GM18951 (cell line): ENCODE data around the gene LRRC2.

Experiments used
- POLR2A ChIP-seq: IDR thresholded peaks from 4 replicates; pipeline ENCODE4 v1.6.1; 2011; ENCODE audit warnings: mild to moderate bottlenecking; ENCODE audit not compliant: insufficient read length, insufficient read depth; ENCODE audit errors: extremely low read depth
- in situ Hi-C: fragments of 300-500 bp; cut with MboI; formaldehyde crosslinking; loops from one replicate; pipeline ENCODE4 v1.12.0; 2022; ENCODE audit warnings: low sequenced_read_pairs, mixed read lengths, inconsistent platforms; ENCODE audit not compliant: unreplicated experiment

LRRC2 gene

GRCh38 chr3:46469680-46470357, 96.3 kb downstream of the LRRC2 start:
- no peak for TF ChIP-seq POLR2A
- in situ Hi-C loops, result no loop called here

DNA sequence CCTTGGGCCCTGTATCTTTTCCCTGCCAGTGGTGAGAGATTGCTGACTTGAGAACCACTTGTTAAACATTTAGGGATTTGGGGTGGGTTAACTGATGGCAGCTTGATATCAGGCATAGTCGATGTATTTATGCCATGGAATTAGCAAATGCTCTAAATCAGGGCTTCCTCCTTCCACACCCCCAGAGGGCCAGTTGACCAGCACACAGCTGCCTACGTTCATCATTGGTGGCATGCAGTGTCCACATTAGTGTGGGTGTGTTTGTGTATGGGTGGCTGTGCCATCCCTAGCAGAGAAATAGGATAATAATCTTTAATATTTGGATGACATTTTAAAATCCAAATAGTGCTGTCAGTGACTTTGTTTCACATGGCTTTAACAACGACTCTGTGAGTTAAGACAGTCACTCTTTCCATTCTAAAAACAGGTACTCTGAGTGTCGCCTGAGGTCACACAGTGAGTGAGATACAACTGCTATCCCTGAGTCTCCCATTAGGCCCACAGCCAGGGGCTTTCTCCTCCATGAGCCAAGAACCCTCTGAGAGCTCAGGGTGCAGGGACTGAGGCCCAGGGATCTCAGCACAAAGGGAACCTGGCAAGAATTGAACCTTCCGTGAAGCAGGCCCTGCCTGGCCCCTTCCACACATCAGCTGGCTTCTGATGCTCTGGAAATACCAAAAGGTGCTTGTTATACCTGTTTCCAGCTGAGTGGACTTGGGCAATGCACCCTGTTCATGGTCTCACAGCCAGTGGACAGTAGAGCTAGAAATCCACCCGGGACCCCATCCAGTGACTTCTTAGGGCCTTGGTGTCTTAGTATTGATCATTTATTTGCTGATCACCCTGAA, 97.1 kb downstream of the LRRC2 start:
- no peak for TF ChIP-seq POLR2A
- in situ Hi-C loops, result no loop called here

- in situ Hi-C loops, result no loop called here
- TF ChIP-seq POLR2A, result no peak
These were observed 98.5 kb downstream of the LRRC2 start for GRCh38 chr3:46467562-46467961.

- TF ChIP-seq POLR2A, result no peak
- in situ Hi-C loops, result no loop called here
These were observed 99.2 kb downstream of the LRRC2 start for GRCh38 chr3:46466871-46467403.

GRCh38 chr3:46466273-46466672, 99.8 kb downstream of the LRRC2 start:
- in situ Hi-C loops, result no loop called here

More at GRCh38 chr3:46466273-46466672, 99.8 kb downstream of the LRRC2 start:
- TF ChIP-seq POLR2A, result no peak
